Metanephros (tissue), 1 donor: ENCODE results near the gene FOXO1. TPM values are rescaled to one million over a fixed set of nuclear protein-coding genes. Genes with fewer than 3 reads are reported as not detected.

ENCODE experiments used
- total RNA-seq: library from RNA; depleted of rRNA; stranded (reverse); fragments of >200 nt; gene quantifications from one replicate; pipeline ENCODE4 v1.2.3, GENCODE V29; 2014

Gene FOXO1
- 23.8 TPM for total RNA-seq

DNA sequence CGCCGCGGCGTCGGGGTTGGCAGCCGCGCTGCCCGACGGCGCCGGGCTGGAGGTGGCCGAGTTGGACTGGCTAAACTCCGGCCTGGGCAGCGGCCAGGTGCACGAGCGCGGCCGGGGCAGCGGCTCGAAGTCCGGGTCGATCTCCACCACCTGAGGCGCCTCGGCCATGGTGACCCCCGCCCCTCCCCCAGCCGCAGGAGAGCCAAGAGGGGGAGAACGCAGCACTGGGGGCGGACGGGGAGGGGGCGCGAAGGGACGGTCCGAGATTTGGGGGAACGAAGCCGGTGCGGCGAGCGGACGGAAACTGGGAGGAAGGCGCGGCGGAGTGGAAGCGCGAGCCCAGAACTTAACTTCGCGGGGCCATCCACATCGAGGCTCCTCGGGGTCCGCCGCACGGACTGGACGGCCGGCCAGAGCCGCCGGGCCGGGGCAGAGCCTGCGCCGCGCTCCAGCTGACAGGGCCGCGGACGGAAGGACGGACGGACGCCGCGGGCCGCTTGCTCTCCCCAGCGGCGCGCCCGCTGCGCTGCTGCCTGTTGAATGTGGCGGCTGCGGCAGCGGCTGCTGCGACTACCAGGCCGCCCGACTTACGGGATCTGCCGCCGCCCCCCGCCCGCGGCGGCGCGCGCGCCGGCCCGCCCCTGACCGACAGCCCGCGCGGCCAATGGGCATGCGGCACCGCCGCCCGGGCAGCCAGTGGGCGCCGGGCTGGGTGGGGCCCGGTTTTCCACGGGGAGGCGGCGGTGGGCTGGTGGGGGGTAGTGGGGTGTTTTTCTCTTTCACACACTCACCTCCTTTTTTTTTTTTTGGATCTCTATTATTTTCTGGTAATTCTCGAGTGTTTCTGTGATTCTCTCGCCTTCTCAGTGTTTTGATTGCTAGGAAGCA, at the start of gene FOXO1:
Gene FOXO1 (minus strand): TSS at position 597 of the 888 bp plus-strand sequence. CDS start 429 bp downstream, at position 168.

Other genes starting within 250 kb of the FOXO1 start
- 23.1 TPM for gene MRPS31, start 104.5 kb upstream of the FOXO1 start, total RNA-seq
- 15.7 TPM for gene SLC25A15, start 123.0 kb upstream of the FOXO1 start, total RNA-seq